ENCODE data around the gene RAB11FIP4.

RAB11FIP4 gene

GRCh38 chr17:31570951-31571892 lies 179.7 kb downstream of the RAB11FIP4 start:
- DNase-seq (ENCODE audit: low read depth, low spot score): no peak
- Histone ChIP-seq H3K4me3 (no peak overlapping the region), H3K9ac (ENCODE audit: insufficient read length) (no peak overlapping the region), H3K27ac (no peak overlapping the region), H3K9me3 (ENCODE audit: low read depth, low read length) (no peaks in the 10 kb centered on the region), H3K36me3 (ENCODE audit: insufficient read depth, low read length) (no peaks in the 10 kb centered on the region)
- no peak for TF ChIP-seq EZH2 (IDR thresholded peaks at IDR 0.05)

GRCh38 chr17:31572341-31572740 lies 180.9 kb downstream of the RAB11FIP4 start:
- H3K36me3 ChIP-seq (ENCODE audit: insufficient read depth, low read length): no peaks in the 10 kb centered on the region
- no peak for DNase-seq (ENCODE audit: low read depth, low spot score)
- no peaks in the 10 kb centered on the region for H3K9me3 ChIP-seq (ENCODE audit: low read depth, low read length)
- no peak overlapping the region for H3K27ac ChIP-seq
- TF ChIP-seq POLR2AphosphoS5 (IDR thresholded peaks at IDR 0.05; ENCODE audit: borderline replicate concordance, low read depth, low read length) (no peak), FOXP2 (optimal IDR thresholded peaks at IDR 0.05; ENCODE audit: control extremely low read depth, extremely low read length, insufficient read depth) (no peak), EZH2 (IDR thresholded peaks at IDR 0.05) (no peak)
- H3K9ac ChIP-seq (ENCODE audit: insufficient read length): no peak overlapping the region
- H3K4me3 ChIP-seq: no peak overlapping the region

- no peak overlapping the region for H3K4me3 ChIP-seq
- no peak for DNase-seq (ENCODE audit: low read depth, low spot score)
- H3K9ac ChIP-seq (ENCODE audit: insufficient read length): no peak overlapping the region
- no peak for TF ChIP-seq POLR2AphosphoS5 (IDR thresholded peaks at IDR 0.05; ENCODE audit: borderline replicate concordance, low read depth, low read length)
- TF ChIP-seq FOXP2 (optimal IDR thresholded peaks at IDR 0.05; ENCODE audit: control extremely low read depth, extremely low read length, insufficient read depth): no peak
- no peak for TF ChIP-seq EZH2 (IDR thresholded peaks at IDR 0.05)
- H3K9me3 ChIP-seq (ENCODE audit: low read depth, low read length): no peaks in the 10 kb centered on the region
- H3K36me3 ChIP-seq (ENCODE audit: insufficient read depth, low read length): no peaks in the 10 kb centered on the region
- no peak overlapping the region for H3K27ac ChIP-seq
Measured at GRCh38 chr17:31573047-31573446, 181.6 kb downstream of the RAB11FIP4 start.

- no peak for TF ChIP-seq FOXP2 (optimal IDR thresholded peaks at IDR 0.05; ENCODE audit: control extremely low read depth, extremely low read length, insufficient read depth)
- H3K9me3 ChIP-seq (ENCODE audit: low read depth, low read length): no peaks in the 10 kb centered on the region
- no peak for DNase-seq (ENCODE audit: low read depth, low spot score)
- no peak overlapping the region for H3K27ac ChIP-seq
- no peak overlapping the region for H3K9ac ChIP-seq (ENCODE audit: insufficient read length)
- H3K4me3 ChIP-seq: no peak overlapping the region
- H3K36me3 ChIP-seq (ENCODE audit: insufficient read depth, low read length): no peaks in the 10 kb centered on the region
Measured at GRCh38 chr17:31573861-31574260, 182.4 kb downstream of the RAB11FIP4 start.

GRCh38 chr17:31574458-31574857 lies 183.0 kb downstream of the RAB11FIP4 start:
- no peak for DNase-seq (ENCODE audit: low read depth, low spot score)
- Histone ChIP-seq H3K9ac (ENCODE audit: insufficient read length) (no peak overlapping the region), H3K36me3 (ENCODE audit: insufficient read depth, low read length) (no peaks in the 10 kb centered on the region), H3K27ac (no peak overlapping the region), H3K4me3 (no peak overlapping the region), H3K9me3 (ENCODE audit: low read depth, low read length) (no peaks in the 10 kb centered on the region)
- TF ChIP-seq EZH2 (IDR thresholded peaks at IDR 0.05) (no peak), FOXP2 (optimal IDR thresholded peaks at IDR 0.05; ENCODE audit: control extremely low read depth, extremely low read length, insufficient read depth) (no peak), POLR2AphosphoS5 (IDR thresholded peaks at IDR 0.05; ENCODE audit: borderline replicate concordance, low read depth, low read length) (no peak)

- no peak overlapping the region for H3K9ac ChIP-seq (ENCODE audit: insufficient read length)
Measured at GRCh38 chr17:31575043-31575442, 183.6 kb downstream of the RAB11FIP4 start.

GRCh38 chr17:31579265-31579664 lies 187.8 kb downstream of the RAB11FIP4 start:
- no peak for DNase-seq (ENCODE audit: low read depth, low spot score)
- no peak overlapping the region for H3K9ac ChIP-seq (ENCODE audit: insufficient read length)
- H3K27ac ChIP-seq: no peak overlapping the region
- no peak for TF ChIP-seq EZH2 (IDR thresholded peaks at IDR 0.05)
- no peak for TF ChIP-seq POLR2AphosphoS5 (IDR thresholded peaks at IDR 0.05; ENCODE audit: borderline replicate concordance, low read depth, low read length)
- no peak for TF ChIP-seq FOXP2 (optimal IDR thresholded peaks at IDR 0.05; ENCODE audit: control extremely low read depth, extremely low read length, insufficient read depth)
- H3K4me3 ChIP-seq: no peak overlapping the region
- H3K36me3 ChIP-seq (ENCODE audit: insufficient read depth, low read length): no peaks in the 10 kb centered on the region
- no peaks in the 10 kb centered on the region for H3K9me3 ChIP-seq (ENCODE audit: low read depth, low read length)

More at GRCh38 chr17:31575043-31575442, 183.6 kb downstream of the RAB11FIP4 start:
- TF ChIP-seq FOXP2 (optimal IDR thresholded peaks at IDR 0.05; ENCODE audit: control extremely low read depth, extremely low read length, insufficient read depth) (no peak), POLR2AphosphoS5 (IDR thresholded peaks at IDR 0.05; ENCODE audit: borderline replicate concordance, low read depth, low read length) (no peak), EZH2 (IDR thresholded peaks at IDR 0.05) (no peak)
- H3K9me3 ChIP-seq (ENCODE audit: low read depth, low read length): no peaks in the 10 kb centered on the region
- H3K27ac ChIP-seq: no peak overlapping the region
- H3K36me3 ChIP-seq (ENCODE audit: insufficient read depth, low read length): no peaks in the 10 kb centered on the region
- no peak for DNase-seq (ENCODE audit: low read depth, low spot score)
- H3K4me3 ChIP-seq: no peak overlapping the region

GRCh38 chr17:31580316-31580705 lies 188.8 kb downstream of the RAB11FIP4 start:
- H3K36me3 ChIP-seq (ENCODE audit: insufficient read depth, low read length): no peaks in the 10 kb centered on the region
- DNase-seq (ENCODE audit: low read depth, low spot score): no peak
- H3K4me3 ChIP-seq: no peak overlapping the region
- no peak for TF ChIP-seq FOXP2 (optimal IDR thresholded peaks at IDR 0.05; ENCODE audit: control extremely low read depth, extremely low read length, insufficient read depth)
- no peak for TF ChIP-seq EZH2 (IDR thresholded peaks at IDR 0.05)
- no peak for TF ChIP-seq POLR2AphosphoS5 (IDR thresholded peaks at IDR 0.05; ENCODE audit: borderline replicate concordance, low read depth, low read length)
- H3K9ac ChIP-seq (ENCODE audit: insufficient read length): no peak overlapping the region
- no peak overlapping the region for H3K27ac ChIP-seq
- H3K9me3 ChIP-seq (ENCODE audit: low read depth, low read length): no peaks in the 10 kb centered on the region

All from SK-N-MC (cell line).